ENCODE results near the gene LUC7L2. TPM values are rescaled to one million over a fixed set of nuclear protein-coding genes. Genes with fewer than 3 reads are reported as not detected.

LUC7L2 gene
- total and polyA plus RNA-seq, 2 of the 8 experiments (the other 6 are each of a cell fraction or from before 2014, with no cell fraction given), result 22.9 to 67.8 TPM

- TF ChIP-seq CTCF (IDR thresholded peaks at IDR 0.05; ENCODE audit: control extremely low read depth in 1 of 3, insufficient read depth in 1 of 3, low read depth in 1 of 3, low read length in 3 of 3) (no peak), EZH2 (IDR thresholded peaks at IDR 0.05; ENCODE audit: low read depth, low read length, severe bottlenecking) (no peak), TCF12 (IDR thresholded peaks at IDR 0.05; ENCODE audit: low read depth, low read length) (no peak), EP300 (IDR thresholded peaks at IDR 0.05; ENCODE audit: borderline replicate concordance in 1 of 2, low read depth in 2 of 2, low read length in 2 of 2) (no peak), MAX (IDR thresholded peaks at IDR 0.05) (no peak), RXRA (IDR thresholded peaks at IDR 0.05; ENCODE audit: insufficient read depth, low read depth, low read length) (no peak)
Measured at GRCh38 chr7:139387594-139387993, 27.9 kb downstream of the LUC7L2 start (continued).

Data from H1 (cell line).